Measurements from ENCODE around the gene DDC. TPM values are rescaled to one million over a fixed set of nuclear protein-coding genes. Genes with fewer than 3 reads are reported as not detected.

The DDC gene
- total RNA-seq, 2 donors from 2014 or later = not detected

GRCh38 chr7:50513166-50513871 lies 51.9 kb downstream of the DDC start:
- H3K27ac ChIP-seq = no peak overlapping the region
- H3K4me1 ChIP-seq = no peaks in the 10 kb centered on the region
- H3K4me3 ChIP-seq = no peak overlapping the region
- H3K27me3 ChIP-seq = no peaks in the 10 kb centered on the region
- H3K9me3 ChIP-seq = no peaks in the 10 kb centered on the region
- TF ChIP-seq CTCF (IDR thresholded peaks at IDR 0.05) = no peak
- no peaks in the 10 kb centered on the region for H3K36me3 ChIP-seq
- DNase-seq (ENCODE audit: low spot score) = no peak

- TF ChIP-seq CTCF (IDR thresholded peaks at IDR 0.05) = no peak
- H3K4me1 ChIP-seq = no peaks in the 10 kb centered on the region
- DNase-seq (ENCODE audit: low spot score) = no peak
These were observed 52.8 kb downstream of the DDC start for GRCh38 chr7:50512384-50512783.

GRCh38 chr7:50509459-50509858 lies 55.7 kb downstream of the DDC start:
- H3K4me3 ChIP-seq = no peak overlapping the region
- no peaks in the 10 kb centered on the region for H3K27me3 ChIP-seq
- H3K4me1 ChIP-seq = no peaks in the 10 kb centered on the region

More at GRCh38 chr7:50512384-50512783, 52.8 kb downstream of the DDC start:
- Histone ChIP-seq H3K27me3 (no peaks in the 10 kb centered on the region), H3K27ac (no peak overlapping the region), H3K4me3 (no peak overlapping the region), H3K36me3 (no peaks in the 10 kb centered on the region), H3K9me3 (no peaks in the 10 kb centered on the region)

GRCh38 chr7:50508471-50508943 lies 56.7 kb downstream of the DDC start:
- no peak for TF ChIP-seq CTCF (IDR thresholded peaks at IDR 0.05)
- Histone ChIP-seq H3K36me3 (no peaks in the 10 kb centered on the region), H3K27ac (no peak overlapping the region), H3K4me1 (no peaks in the 10 kb centered on the region), H3K27me3 (no peaks in the 10 kb centered on the region), H3K9me3 (no peaks in the 10 kb centered on the region), H3K4me3 (no peak overlapping the region)
- no peak for DNase-seq (ENCODE audit: low spot score)

More at GRCh38 chr7:50509459-50509858, 55.7 kb downstream of the DDC start:
- no peak overlapping the region for H3K27ac ChIP-seq
- no peaks in the 10 kb centered on the region for H3K36me3 ChIP-seq
- TF ChIP-seq CTCF (IDR thresholded peaks at IDR 0.05) = no peak
- no peak for DNase-seq (ENCODE audit: low spot score)
- no peaks in the 10 kb centered on the region for H3K9me3 ChIP-seq

- Histone ChIP-seq H3K9me3 (no peaks in the 10 kb centered on the region), H3K27ac (no peak overlapping the region), H3K4me1 (peaks cover 0 to 5% of the 10 kb centered on the region in 2 donors), H3K27me3 (no peaks in the 10 kb centered on the region), H3K36me3 (no peaks in the 10 kb centered on the region), H3K4me3 (no peak overlapping the region)
- TF ChIP-seq CTCF (IDR thresholded peaks at IDR 0.05) = no peak
- no peak for DNase-seq (ENCODE audit: low spot score)
These were observed 57.2 kb downstream of the DDC start for GRCh38 chr7:50507898-50508470.
